Gastroesophageal sphincter (tissue), 4 donors: ENCODE data around the gene CSMD2. TPM values are rescaled to one million over a fixed set of nuclear protein-coding genes. Genes with fewer than 3 reads are reported as not detected.

Source experiments
- ATAC-seq: fragments of 150-250 bp; one replicate; pipeline ENCODE4 v1.9.1; 2016; ENCODE audit warnings: mild to moderate bottlenecking, moderate library complexity
- H3K27ac ChIP-seq, 4 donors: fragments of 200-600 bp; sonication (generic) in 3 of 4; 1 replicate in 3 of 4; 2 replicates in 1 of 4; pipeline ENCODE4 v1.5.1; 2016 to 2019
- H3K27me3 ChIP-seq: fragments of 200-600 bp; sonication (generic); one replicate; pipeline ENCODE4 v1.5.1; 2019
- H3K36me3 ChIP-seq, 2 donors: fragments of 200-600 bp; sonication (generic); one replicate each; pipeline ENCODE4 v1.5.1; 2019; ENCODE audit warnings: control low read depth in 1 of 2
- H3K4me1 ChIP-seq, 3 donors: fragments of 200-600 bp; sonication (generic); 1 replicate in 2 of 3; 2 replicates in 1 of 3; pipeline ENCODE4 v1.5.1; 2016 to 2019; ENCODE audit warnings: control low read depth in 2 of 3
- H3K4me3 ChIP-seq, 2 donors: fragments of 200-600 bp; sonication (generic); one replicate each; pipeline ENCODE4 v1.5.1; 2019; ENCODE audit warnings: mild to moderate bottlenecking in 1 of 2, moderate library complexity in 1 of 2
- H3K9me3 ChIP-seq, 3 donors: fragments of 200-600 bp; sonication (generic); one replicate each; pipeline ENCODE4 v1.5.1; 2017 to 2019; ENCODE audit warnings: control low read depth in 2 of 3
- CTCF ChIP-seq, 4 experiments: fragments of 200-600 bp in 2 of 4; fragments of 450-650 bp in 2 of 4; sonication (generic) in 1 of 4; IDR thresholded peaks; one replicate each; pipeline ENCODE4 v1.5.1; 2017 to 2019; ENCODE audit warnings: antibody characterized with exemption in 4 of 4, mild to moderate bottlenecking in 2 of 4, moderate library complexity in 2 of 4
- EP300 ChIP-seq: sonication (generic); formaldehyde crosslinking; IDR thresholded peaks from one replicate; pipeline ENCODE4 v1.6.1; 2017; ENCODE audit warnings: antibody characterized with exemption, mild to moderate bottlenecking
- POLR2A ChIP-seq, 2 donors: fragments of 450-650 bp; IDR thresholded peaks; one replicate each; pipeline ENCODE4 v1.6.1; 2017; ENCODE audit warnings: antibody characterized with exemption in 2 of 2, mild to moderate bottlenecking in 2 of 2, moderate library complexity in 1 of 2
- POLR2AphosphoS5 ChIP-seq: sonication (generic); formaldehyde crosslinking; IDR thresholded peaks from one replicate; pipeline ENCODE4 v1.6.1; 2017; ENCODE audit warnings: antibody characterized with exemption
- WGBS, 2 donors: methylation state at CpG; one replicate each; pipeline ENCODE4 v1.1.5; 2018; ENCODE audit warnings: low coverage in 1 of 2; 5-methylcytosine and 5-hydroxymethylcytosine counted together
- total RNA-seq, 4 donors: library from RNA; depleted of rRNA; stranded (reverse); fragments of >200 nt; gene quantifications; one replicate each; pipeline ENCODE4 v1.1.0, GENCODE V29; 2016

Gene CSMD2
- total RNA-seq, 4 donors from 2014 or later, result 0.22 to 2.5 (median 0.37) TPM

GRCh38 chr1:34060901-34061415, 104.1 kb downstream of the CSMD2 start:
- no peaks in the 10 kb centered on the region for H3K4me1 ChIP-seq
- peak; percentile 60 for ATAC-seq
- H3K9me3 ChIP-seq, result no peaks in the 10 kb centered on the region
- no peak overlapping the region for H3K27ac ChIP-seq
- 56 to 90% methylated on average over 5 to 8 of the region's 10 CpGs for WGBS, 2 donors
- H3K4me3 ChIP-seq, result no peak overlapping the region
- TF ChIP-seq CTCF (IDR thresholded peaks at IDR 0.05) (no peak), POLR2A (IDR thresholded peaks at IDR 0.05) (no peak), POLR2AphosphoS5 (no peak), EP300 (no peak)
- no peaks in the 10 kb centered on the region for H3K36me3 ChIP-seq
- peaks cover 44% of the 10 kb centered on the region for H3K27me3 ChIP-seq

GRCh38 chr1:34060187-34060730, 104.8 kb downstream of the CSMD2 start:
- Histone ChIP-seq H3K9me3 (no peaks in the 10 kb centered on the region), H3K27me3 (peaks cover 42% of the 10 kb centered on the region), H3K27ac (no peak overlapping the region), H3K36me3 (no peaks in the 10 kb centered on the region), H3K4me1 (no peaks in the 10 kb centered on the region), H3K4me3 (no peak overlapping the region)
- TF ChIP-seq CTCF (IDR thresholded peaks at IDR 0.05) (no peak), EP300 (no peak), POLR2AphosphoS5 (no peak), POLR2A (IDR thresholded peaks at IDR 0.05) (no peak)
- ATAC-seq, result no peak
- WGBS, 2 donors, result 59 to 70% methylated on average over 4 to 5 of the region's 5 CpGs

- H3K4me1 ChIP-seq, result no peaks in the 10 kb centered on the region
- no peaks in the 10 kb centered on the region for H3K36me3 ChIP-seq
- TF ChIP-seq POLR2AphosphoS5, result no peak
- no peak for TF ChIP-seq POLR2A (IDR thresholded peaks at IDR 0.05)
- no peak for TF ChIP-seq EP300
- TF ChIP-seq CTCF (IDR thresholded peaks at IDR 0.05), result no peak
- 20 to 23% methylated on average over 5 to 10 of the region's 11 CpGs for WGBS, 2 donors
- H3K27me3 ChIP-seq, result peaks cover 41% of the 10 kb centered on the region
- H3K9me3 ChIP-seq, result no peaks in the 10 kb centered on the region
- ATAC-seq, result no peak
- H3K4me3 ChIP-seq, result no peak overlapping the region
- no peak overlapping the region for H3K27ac ChIP-seq
Observed at GRCh38 chr1:34057347-34058130, 107.5 kb downstream of the CSMD2 start.

- Histone ChIP-seq H3K4me3 (no peak overlapping the region), H3K9me3 (no peaks in the 10 kb centered on the region), H3K36me3 (no peaks in the 10 kb centered on the region), H3K27me3 (peaks cover 37% of the 10 kb centered on the region), H3K4me1 (no peaks in the 10 kb centered on the region), H3K27ac (no peak overlapping the region)
- 83 to 89% methylated on average over 4 to 5 of the region's 5 CpGs for WGBS, 2 donors
- no peak for ATAC-seq
- TF ChIP-seq POLR2A (IDR thresholded peaks at IDR 0.05) (no peak), POLR2AphosphoS5 (no peak), EP300 (no peak)
Observed at GRCh38 chr1:34055818-34056217, 109.2 kb downstream of the CSMD2 start.

- peaks cover 38% of the 10 kb centered on the region for H3K27me3 ChIP-seq
- TF ChIP-seq EP300 (no peak), POLR2AphosphoS5 (no peak), POLR2A (IDR thresholded peaks at IDR 0.05) (no peak), CTCF (IDR thresholded peaks at IDR 0.05) (no peak)
- H3K4me3 ChIP-seq, result no peak overlapping the region
- ATAC-seq, result no peak
- H3K9me3 ChIP-seq, result peaks cover 0 to 5% (median 0%) of the 10 kb centered on the region in 3 donors
- H3K27ac ChIP-seq, result no peak overlapping the region
- 0 to 25% methylated on average over 1 of the region's 1 CpG for whole genome bisulfite sequencing, 2 donors
- no peaks in the 10 kb centered on the region for H3K36me3 ChIP-seq
- no peaks in the 10 kb centered on the region for H3K4me1 ChIP-seq
Observed at GRCh38 chr1:34054920-34055319, 110.1 kb downstream of the CSMD2 start.
